CD4-positive, alpha-beta T cell (primary cell): ENCODE measurements around the gene GIT2. TPM values are rescaled to one million over a fixed set of nuclear protein-coding genes. Genes with fewer than 3 reads are reported as not detected.
A peak's percentile ranks its signal among the peaks of the same experiment; 100 is the strongest.
"Not testable (repeated sequence)": the region's sequence is repeated elsewhere in the genome, so short reads cannot be mapped to it uniquely, and the experiment has no call there.

Experiments
- ATAC-seq: fragments of 200-7000 bp; cut with Tn5 transposase; one replicate; pipeline ENCODE4 v1.10.0; 2022; ENCODE audit warnings: mild to moderate bottlenecking; ENCODE audit not compliant: poor library complexity
- CTCF ChIA-PET: fragments of 350-600 bp; sonication (Branson Sonifier 250); formaldehyde crosslinking; loops from one replicate; lab custom pipeline; 2021; ENCODE audit warnings: antibody characterized with exemption, inconsistent platforms; lab: Charles Lee
- POLR2A ChIA-PET: fragments of 350-600 bp; sonication (Branson Sonifier 250); formaldehyde crosslinking; loops from one replicate; lab custom pipeline; 2021; ENCODE audit warnings: antibody characterized with exemption, inconsistent platforms; lab: Charles Lee
- DNase-seq, 14 experiments: peaks; one replicate each; pipeline ENCODE4 v3.0.0-alpha.2; 2013 to 2020; ENCODE audit warnings: mixed read lengths in 2 of 14
- H3K27ac ChIP-seq, 2 donors: one replicate each; pipeline versions ENCODE4 v1.5.1 to v1.7.0; 2013; ENCODE audit warnings: low read length in 2 of 2, low read depth in 1 of 2, mild to moderate bottlenecking in 1 of 2
- H3K27me3 ChIP-seq, 2 experiments: 1 replicate in 1 of 2; 2 replicates in 1 of 2; pipeline versions ENCODE4 v1.6.1 to v1.7.0; 2013; ENCODE audit warnings: low read length in 2 of 2, control low read depth in 1 of 2, mild to moderate bottlenecking in 1 of 2, moderate library complexity in 1 of 2; ENCODE audit not compliant: insufficient read depth in 2 of 2, control insufficient read depth in 1 of 2
- H3K36me3 ChIP-seq: one replicate; pipeline ENCODE4 v1.6.1; 2013; ENCODE audit warnings: low read length, control low read depth; ENCODE audit not compliant: insufficient read depth
- H3K4me1 ChIP-seq: one replicate; pipeline ENCODE4 v1.6.1; 2013; ENCODE audit warnings: low read length, control low read depth; ENCODE audit not compliant: insufficient read depth
- H3K4me3 ChIP-seq: one replicate; pipeline ENCODE4 v1.5.1; 2013; ENCODE audit warnings: mild to moderate bottlenecking, low read length, moderate library complexity
- H3K9me3 ChIP-seq, 2 experiments: 1 replicate in 1 of 2; 2 replicates in 1 of 2; pipeline versions ENCODE4 v1.6.1 to v1.7.0; 2013; ENCODE audit warnings: low read length in 2 of 2, mild to moderate bottlenecking in 2 of 2, control low read depth in 1 of 2, moderate library complexity in 1 of 2; ENCODE audit not compliant: control insufficient read depth in 1 of 2, insufficient read depth in 1 of 2
- H3K27ac Mint-ChIP-seq: one replicate; pipeline ENCODE4 v1.8.0; 2020; ENCODE audit warnings: mixed read lengths
- H3K27me3 Mint-ChIP-seq: one replicate; pipeline ENCODE4 v1.8.0; 2021; ENCODE audit warnings: mixed read lengths
- H3K36me3 Mint-ChIP-seq: one replicate; pipeline ENCODE4 v1.8.0; 2021; ENCODE audit warnings: low read depth, mixed read lengths
- H3K4me1 Mint-ChIP-seq: one replicate; pipeline ENCODE4 v1.8.0; 2021; ENCODE audit warnings: low read depth, mixed read lengths
- H3K4me3 Mint-ChIP-seq: one replicate; pipeline ENCODE4 v1.8.0; 2020; ENCODE audit warnings: mild to moderate bottlenecking, mixed read lengths
- H3K9me3 Mint-ChIP-seq: one replicate; pipeline ENCODE4 v1.8.0; 2020; ENCODE audit warnings: mixed read lengths
- CTCF ChIP-seq: fragments of 200-600 bp; IDR thresholded peaks from one replicate; pipeline ENCODE4 v1.8.0; 2022; ENCODE audit warnings: antibody characterized with exemption, mild to moderate bottlenecking
- intact Hi-C, 2 experiments: fragments of 100-400 bp; cut with DNase I in 1 of 2; cut with micrococcal nuclease in 1 of 2; formaldehyde crosslinking; loops; one replicate each; pipeline versions ENCODE4 v1.15.1 to v1.9.0; 2023 to 2025; cut with DNase I, micrococcal nuclease
- total RNA-seq, 174 experiments: library from RNA in 2 of 174; stranded (reverse) in 2 of 174; gene quantifications; one replicate each; pipeline ENCODE4 v1.2.3 and lab custom pipeline; 2021 to 2026

The GIT2 gene
- total RNA-seq, 2 experiments from 2014 or later: 68.6 to 70.7 TPM

GRCh38 chr12:109900752-109901580 is 95.2 kb downstream of the GIT2 start:
- DNase-seq (peak in 1 of 14 experiments; percentile 14), ATAC-seq (no peak)
- ChIA-PET POLR2A (interaction anchor here (0.5 to 2.4 kb wide), 9 partner anchors 12 to 179 kb away, joined by 3 to 17 read pairs (median 4); partner anchors contain the start of genes ANKRD13A, GIT2 and GLTP), CTCF (interaction anchor here (0.9 to 1.3 kb wide), 4 partner anchors 20 to 56 kb away, joined by 3 to 6 read pairs (median 3); no protein-coding TSS in a partner anchor)
- Histone ChIP-seq H3K27me3 (no peaks in the 10 kb centered on the region), H3K27ac (peak overlapping the region in 1 of 2 donors; percentile 64), H3K4me1 (peaks cover 28% of the 10 kb centered on the region), H3K4me3 (peak overlapping the region; percentile 72), H3K9me3 (no peaks in the 10 kb centered on the region), H3K36me3 (peaks cover 30% of the 10 kb centered on the region)
- H3K27ac Mint-ChIP-seq: peak overlapping the region; percentile 86
- H3K4me1 Mint-ChIP-seq: peaks cover 25% of the 10 kb centered on the region
- H3K27me3 Mint-ChIP-seq: no peaks in the 10 kb centered on the region
- intact Hi-C loops: loop anchor here in 1 of 2 experiments (5.0 kb wide), 2 partner anchors 96 to 116 kb away; partner anchors contain the start of genes ANKRD13A and GIT2
- TF ChIP-seq CTCF: no peak
- peak overlapping the region; percentile 89 for H3K4me3 Mint-ChIP-seq
- H3K36me3 Mint-ChIP-seq: peaks cover 34% of the 10 kb centered on the region
- H3K9me3 Mint-ChIP-seq: no peaks in the 10 kb centered on the region

- peak within 1 kb of the TSS; percentile 72 for H3K4me3 ChIP-seq
- Mint-ChIP-seq H3K9me3 (no peaks in the 10 kb centered on the region), H3K27ac (peak within 1 kb of the TSS; percentile 86), H3K36me3 (peaks cover 25% of the 10 kb centered on the region), H3K27me3 (no peaks in the 10 kb centered on the region), H3K4me3 (peak within 1 kb of the TSS; percentile 89), H3K4me1 (peaks cover 25% of the 10 kb centered on the region)
- H3K27ac ChIP-seq: peak within 1 kb of the TSS; percentile 55 to 64
- DNase-seq (peak; percentile 59 to 90 (median 69)), ATAC-seq (peak; percentile 93)
- no peaks in the 10 kb centered on the region for H3K27me3 ChIP-seq
- TF ChIP-seq CTCF: no peak
- CTCF ChIA-PET: interaction anchor here (0.9 to 1.3 kb wide), 3 partner anchors 19 to 47 kb away, joined by 3 to 6 read pairs (median 3); no protein-coding TSS in a partner anchor
- POLR2A ChIA-PET: interaction anchor here (0.5 to 2.4 kb wide), 9 partner anchors 11 to 180 kb away, joined by 3 to 17 read pairs (median 4); partner anchors contain the start of genes ANKRD13A, GIT2 and GLTP
- no peaks in the 10 kb centered on the region for H3K9me3 ChIP-seq
- H3K36me3 ChIP-seq: peaks cover 23% of the 10 kb centered on the region
- peaks cover 28% of the 10 kb centered on the region for H3K4me1 ChIP-seq
- intact Hi-C loops: loop anchor here in 1 of 2 experiments (2.0 to 5.0 kb wide), 3 partner anchors 97 to 221 kb away; partner anchors contain the start of genes ANKRD13A and GIT2
Measured at GRCh38 chr12:109899783-109900751, 96.1 kb downstream of the GIT2 start, which contains the start of gene TCHP. Gene TCHP, plus strand, starts transcription at chr12:109900274. Its CDS starts 2,753 bp downstream, at chr12:109903027.

- peak overlapping the region; percentile 86 for H3K27ac Mint-ChIP-seq
- peak overlapping the region in 1 of 2 donors; percentile 64 for H3K27ac ChIP-seq
- peak overlapping the region; percentile 72 for H3K4me3 ChIP-seq
- H3K4me1 ChIP-seq: peaks cover 28% of the 10 kb centered on the region
- POLR2A ChIA-PET: interaction anchor here (1.0 kb wide), 1 partner anchor 11 kb away, joined by 3 read pairs; no protein-coding TSS in a partner anchor
- H3K27me3 Mint-ChIP-seq, H3K27me3 ChIP-seq, DNase-seq, H3K9me3 ChIP-seq, ATAC-seq, H3K9me3 Mint-ChIP-seq: not testable (repeated sequence)
- H3K4me1 Mint-ChIP-seq: peaks cover 25% of the 10 kb centered on the region
- CTCF ChIA-PET: interaction anchor here (0.9 kb wide), 1 partner anchor 12 kb away, joined by 3 read pairs; no protein-coding TSS in a partner anchor
- intact Hi-C loops: loop anchor here in 1 of 2 experiments (2.0 kb wide), 1 partner anchor 221 kb away; no protein-coding TSS in a partner anchor
- peak overlapping the region; percentile 89 for H3K4me3 Mint-ChIP-seq
- peaks cover 18% of the 10 kb centered on the region for H3K36me3 Mint-ChIP-seq
- H3K36me3 ChIP-seq: peaks cover 16% of the 10 kb centered on the region
Measured at GRCh38 chr12:109899345-109899744, 96.8 kb downstream of the GIT2 start.
